Stimulated activated CD4-positive, alpha-beta T cell treated with anti-CD3 and anti-CD28 coated beads, Interleukin-12 subunit alpha, Interleukin-12 subunit beta, amount 100 ng/mL, for 4 hours (primary cell): Measurements from ENCODE around the gene GALNT1.
"Not testable (repeated sequence)": the region's sequence is repeated elsewhere in the genome, so short reads cannot be mapped to it uniquely, and the experiment has no call there.

Experiments
- DNase-seq: peaks from one replicate; pipeline ENCODE4 v3.0.0-alpha.2; 2020

GALNT1 gene

GRCh38 chr18:35581546-35581897, at the start of gene GALNT1:
GALNT1 (plus strand) TSS chr18:35581740; CDS start chr18:35654663, 72,923 bp downstream.
- DNase-seq: no peak

GRCh38 chr18:35533916-35534405, 47.6 kb upstream of the GALNT1 start:
- no peak for DNase-seq

GRCh38 chr18:35535297-35535696, 46.2 kb upstream of the GALNT1 start:
- DNase-seq: no peak

GRCh38 chr18:35542356-35542755, 39.2 kb upstream of the GALNT1 start:
- no peak for DNase-seq

- no peak for DNase-seq
Measured at GRCh38 chr18:35547008-35547605, 34.4 kb upstream of the GALNT1 start.

- DNase-seq: no peak
Measured at GRCh38 chr18:35549564-35549963, 32.0 kb upstream of the GALNT1 start.

- no peak for DNase-seq
Measured at GRCh38 chr18:35553300-35553699, 28.2 kb upstream of the GALNT1 start.

GRCh38 chr18:35555538-35555937, 26.0 kb upstream of the GALNT1 start:
- not testable (repeated sequence) for DNase-seq

- DNase-seq: no peak
Measured at GRCh38 chr18:35559867-35560266, 21.7 kb upstream of the GALNT1 start.

- DNase-seq: no peak
Measured at GRCh38 chr18:35564795-35565453, 16.6 kb upstream of the GALNT1 start.

- no peak for DNase-seq
Measured at GRCh38 chr18:35566019-35566418, 15.5 kb upstream of the GALNT1 start.

GRCh38 chr18:35570182-35570581, 11.4 kb upstream of the GALNT1 start:
- no peak for DNase-seq

GRCh38 chr18:35571138-35571537, 10.4 kb upstream of the GALNT1 start:
- DNase-seq: no peak

GRCh38 chr18:35572644-35573043, 8.9 kb upstream of the GALNT1 start:
- DNase-seq: no peak

- no peak for DNase-seq
Measured at GRCh38 chr18:35573531-35573930, 8.0 kb upstream of the GALNT1 start.

- DNase-seq: not testable (repeated sequence)
Measured at GRCh38 chr18:35576240-35576845, 5.2 kb upstream of the GALNT1 start.

- DNase-seq: peak; percentile 9
Measured at GRCh38 chr18:35577045-35577848, 4.3 kb upstream of the GALNT1 start.

GRCh38 chr18:35578481-35578880, 3.1 kb upstream of the GALNT1 start:
- no peak for DNase-seq

- DNase-seq: no peak
Measured at GRCh38 chr18:35578936-35579335, 2.6 kb upstream of the GALNT1 start.

- DNase-seq: peak; percentile 47
Measured at GRCh38 chr18:35580701-35581539, 620 bp upstream of the GALNT1 start.

- DNase-seq: peak; percentile 19
Measured at GRCh38 chr18:35581898-35582641, 530 bp downstream of the GALNT1 start.
